ENCODE data around the gene ILF2.
"Not testable (repeated sequence)": the region's sequence is repeated elsewhere in the genome, so short reads cannot be mapped to it uniquely, and the experiment has no call there.

The ILF2 gene

GRCh38 chr1:153649137-153649862 is 21.5 kb downstream of the ILF2 start:
- no peak for DNase-seq (ENCODE audit: low read depth)

DNA sequence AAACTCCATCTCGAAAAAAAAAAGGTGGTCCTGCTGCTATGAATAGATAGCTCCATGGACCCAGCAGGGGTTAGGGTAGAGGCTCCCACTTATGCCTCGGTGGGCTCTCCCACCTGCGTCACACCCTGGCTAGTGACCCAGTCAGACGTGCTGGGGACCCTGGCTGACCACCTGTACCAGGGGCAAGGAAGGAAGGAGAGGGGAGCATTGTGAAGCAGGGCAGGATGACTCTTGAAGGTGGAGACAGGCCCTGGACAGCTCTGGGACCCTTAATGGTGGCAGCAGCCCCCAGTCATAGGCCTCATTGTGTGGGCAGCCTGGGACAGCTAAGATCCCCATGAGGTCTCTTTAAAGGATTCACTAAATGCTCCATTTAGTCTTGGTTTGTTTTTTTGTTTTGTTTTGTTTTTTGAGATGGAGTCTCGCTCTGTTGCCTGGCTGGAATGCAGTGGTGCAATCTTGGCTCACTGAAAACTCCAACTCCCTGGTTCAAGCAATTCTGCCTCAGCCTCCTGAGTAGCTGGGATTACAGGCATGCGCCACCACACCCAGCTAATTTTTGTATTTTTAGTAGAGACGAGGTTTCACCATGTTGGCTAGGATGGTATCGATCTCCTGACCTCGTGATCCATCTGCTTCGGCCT is 22.7 kb downstream of the ILF2 start:
- no peak for DNase-seq (ENCODE audit: low read depth)

DNA sequence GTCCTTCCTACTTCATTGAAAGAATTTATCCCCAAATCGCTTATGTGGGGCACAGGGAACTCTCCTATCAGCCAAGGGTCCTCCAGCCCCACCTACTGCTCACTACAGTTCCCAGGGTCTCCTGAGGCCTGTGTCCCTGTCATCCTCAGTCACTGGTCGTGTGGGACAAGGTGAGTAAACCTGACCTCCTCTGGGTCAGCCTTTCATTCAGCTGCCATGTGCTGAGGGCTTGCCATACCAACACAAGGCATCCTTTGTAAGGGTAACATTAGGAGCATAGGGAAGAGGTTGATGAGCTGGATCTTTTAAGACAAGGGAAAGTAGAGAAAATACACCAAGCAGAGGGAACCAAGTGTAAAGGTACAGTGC is 23.5 kb downstream of the ILF2 start:
- no peak for DNase-seq (ENCODE audit: low read depth)

DNA sequence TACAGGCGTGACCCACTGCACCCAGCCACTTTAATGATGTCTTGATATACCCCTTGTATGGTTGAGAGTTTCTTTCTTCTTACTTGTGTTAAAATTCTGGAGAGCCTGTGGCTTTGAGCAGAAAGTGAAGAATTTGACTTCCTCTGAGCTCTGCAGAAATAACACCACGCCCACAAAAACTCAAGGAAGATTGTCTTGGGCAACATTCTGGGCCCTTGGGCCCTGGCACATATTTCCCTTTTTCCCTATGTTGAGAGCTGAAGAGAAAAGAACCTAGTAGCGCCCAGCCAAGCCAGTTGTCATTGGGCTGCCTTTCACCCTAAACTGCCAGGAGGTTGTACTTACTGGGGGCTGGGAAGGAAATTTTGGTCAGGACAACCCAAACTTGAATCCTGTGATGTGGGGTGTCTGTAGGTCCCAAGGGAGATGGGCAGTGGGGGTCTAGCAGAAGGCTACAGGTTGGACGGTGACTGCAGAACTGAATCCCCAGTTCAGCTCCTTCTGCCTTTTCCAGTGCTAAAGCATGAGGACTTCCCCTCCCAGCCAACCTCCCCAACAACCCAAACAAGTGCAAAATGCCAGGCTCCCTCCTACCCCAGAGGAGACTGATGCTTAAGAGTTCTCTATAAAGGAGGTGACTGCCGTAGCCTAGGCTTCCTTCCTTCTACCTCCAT is 24.0 kb downstream of the ILF2 start:
- no peak for DNase-seq (ENCODE audit: low read depth)

DNA sequence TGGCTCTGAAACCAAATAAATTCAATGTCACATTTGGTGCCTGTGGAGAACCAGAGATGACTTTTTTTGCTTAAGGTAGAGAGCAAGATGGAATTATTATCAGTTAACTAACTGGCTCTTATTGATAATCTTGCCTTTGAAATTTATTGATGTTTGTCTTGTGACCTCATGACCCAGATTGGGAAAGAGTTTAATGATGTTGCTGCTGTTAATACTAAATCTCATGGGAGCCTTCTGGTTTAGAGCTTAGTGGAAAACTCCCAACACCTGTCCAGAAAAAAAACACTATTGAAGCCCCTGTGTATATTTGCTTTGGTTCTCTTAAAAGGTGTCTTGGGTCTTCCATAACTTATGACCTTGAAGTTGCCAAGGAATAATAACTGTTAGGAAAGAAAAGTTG is 27.0 kb downstream of the ILF2 start:
- no peak for DNase-seq (ENCODE audit: low read depth)

- no peak for DNase-seq (ENCODE audit: low read depth)
These were observed 27.7 kb downstream of the ILF2 start for GRCh38 chr1:153643100-153643499.

GRCh38 chr1:153642161-153642560 is 28.6 kb downstream of the ILF2 start:
- no peak for DNase-seq (ENCODE audit: low read depth)

GRCh38 chr1:153640861-153641260 is 29.9 kb downstream of the ILF2 start:
- DNase-seq (ENCODE audit: low read depth) = no peak

- DNase-seq (ENCODE audit: low read depth) = not testable (repeated sequence)
These were observed 30.6 kb downstream of the ILF2 start for GRCh38 chr1:153640213-153640612.

- DNase-seq (ENCODE audit: low read depth) = no peak
These were observed 31.5 kb downstream of the ILF2 start for GRCh38 chr1:153639280-153639679.

GRCh38 chr1:153638261-153638660 is 32.5 kb downstream of the ILF2 start:
- no peak for DNase-seq (ENCODE audit: low read depth)

DNA sequence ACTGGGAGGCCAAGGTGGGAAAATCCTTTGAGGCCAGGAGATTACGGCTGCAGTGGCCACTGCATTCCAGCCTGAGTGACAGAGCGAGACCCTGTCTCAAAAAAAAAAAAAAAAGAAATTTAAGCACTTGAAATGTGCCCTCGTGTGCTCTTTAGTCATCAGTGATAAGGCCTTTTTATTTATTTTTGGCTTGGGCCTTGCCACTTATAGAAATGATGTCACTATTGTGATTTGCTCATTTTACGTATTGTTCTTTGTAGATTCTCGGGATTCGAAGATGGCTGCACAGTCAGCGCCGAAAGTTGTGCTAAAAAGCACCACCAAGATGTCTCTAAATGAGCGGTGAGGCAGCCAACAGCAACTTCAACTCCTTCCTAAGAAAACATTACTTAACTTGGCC is 34.5 kb downstream of the ILF2 start:
- DNase-seq (ENCODE audit: low read depth) = no peak

- DNase-seq (ENCODE audit: low read depth) = no peak
These were observed 34.9 kb downstream of the ILF2 start for GRCh38 chr1:153635872-153636271.

DNA sequence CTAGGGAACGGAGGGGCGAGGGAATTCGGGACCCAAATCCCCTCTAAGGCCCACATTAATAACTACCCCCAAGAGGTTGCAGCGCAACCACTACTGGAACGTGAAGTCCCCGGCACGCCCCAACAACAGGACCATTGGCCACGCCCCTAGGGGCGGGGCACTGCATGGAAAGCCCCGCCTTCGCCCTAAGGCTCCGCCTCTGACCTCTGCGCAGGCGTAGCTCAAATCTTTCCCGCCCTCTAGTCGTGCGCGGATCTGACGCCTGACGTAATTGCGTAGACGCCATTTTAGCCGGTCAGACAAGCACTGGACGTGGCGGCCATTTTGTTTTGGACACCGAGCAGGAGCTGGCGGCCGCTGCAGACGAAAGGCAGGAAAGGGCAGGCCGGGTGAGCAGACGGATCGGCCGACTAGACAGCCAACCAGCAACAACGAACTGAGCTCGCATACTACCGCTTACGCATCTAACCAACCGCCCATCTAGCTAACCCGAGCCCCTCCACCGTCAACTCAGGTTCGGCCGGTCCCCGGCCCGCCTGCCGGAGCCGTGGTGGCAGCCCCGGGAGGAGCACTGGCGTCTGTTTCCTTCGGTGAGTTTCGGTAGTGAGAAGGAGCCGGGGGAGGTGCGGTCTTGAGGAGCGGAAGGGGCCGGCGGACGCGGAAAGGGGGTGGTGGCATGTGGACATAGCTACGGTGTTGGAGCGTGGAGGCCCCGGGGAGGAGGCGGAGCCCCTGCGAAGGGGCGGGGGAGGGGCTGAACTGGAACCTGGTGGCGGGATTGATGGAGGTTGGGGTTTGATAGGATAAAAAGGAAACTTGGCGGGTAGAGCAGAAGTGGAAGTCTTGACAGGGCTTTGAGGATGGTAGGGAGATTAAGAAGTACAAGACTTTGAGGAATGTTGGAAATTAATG is 36.8 kb downstream of the ILF2 start, which contains the start of gene CHTOP:
TSS of gene CHTOP (plus strand) at position 313 of the 912 bp plus-strand sequence. CDS start 2,523 bp downstream, outside the sequence.
- peak; percentile 96 for DNase-seq (ENCODE audit: low read depth)

GRCh38 chr1:153633161-153633753 is 37.5 kb downstream of the ILF2 start:
- no peak for DNase-seq (ENCODE audit: low read depth)

DNA sequence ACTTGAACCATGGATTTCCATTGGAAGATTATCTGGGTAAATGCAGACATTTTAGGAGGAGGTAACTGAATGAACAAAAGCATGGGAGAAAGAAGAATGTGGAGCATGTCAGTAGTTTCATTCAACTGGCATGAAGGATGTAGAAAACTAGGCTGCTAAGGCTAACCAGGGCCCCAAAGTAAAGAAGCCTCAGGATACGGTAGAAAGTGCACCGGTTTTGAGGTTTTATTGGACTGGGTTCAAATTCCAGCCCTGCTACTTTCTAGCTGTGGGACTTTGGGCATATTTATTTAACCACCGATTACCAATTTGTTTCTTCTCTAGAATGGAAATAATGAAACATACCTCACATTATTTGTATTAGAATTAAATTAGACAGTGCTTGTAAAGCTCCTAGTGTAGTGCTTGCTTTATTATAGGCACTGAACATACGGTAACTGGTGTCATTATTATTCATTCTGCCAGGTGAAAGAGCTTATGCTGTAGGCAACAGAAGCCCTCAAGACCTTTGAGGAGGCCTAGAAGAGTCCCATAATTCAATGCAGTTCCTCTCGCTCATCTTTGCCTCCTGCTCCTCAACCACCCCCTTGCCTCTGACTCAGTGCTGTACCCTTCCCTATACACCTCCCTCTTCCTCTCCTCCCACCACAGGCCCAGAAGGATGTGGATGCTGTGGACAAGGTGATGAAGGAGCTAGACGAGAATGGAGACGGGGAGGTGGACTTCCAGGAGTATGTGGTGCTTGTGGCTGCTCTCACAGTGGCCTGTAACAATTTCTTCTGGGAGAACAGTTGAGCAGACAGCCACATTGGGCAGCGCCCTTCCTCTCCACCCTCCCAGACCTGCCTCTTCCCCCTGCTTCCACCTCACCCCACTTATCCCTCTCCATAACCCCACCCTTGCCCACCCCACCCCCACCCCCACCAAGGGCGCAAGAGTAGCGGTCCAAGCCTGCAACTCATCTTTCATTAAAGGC is 39.5 kb downstream of the ILF2 start:
- no peak for DNase-seq (ENCODE audit: low read depth)

DNA sequence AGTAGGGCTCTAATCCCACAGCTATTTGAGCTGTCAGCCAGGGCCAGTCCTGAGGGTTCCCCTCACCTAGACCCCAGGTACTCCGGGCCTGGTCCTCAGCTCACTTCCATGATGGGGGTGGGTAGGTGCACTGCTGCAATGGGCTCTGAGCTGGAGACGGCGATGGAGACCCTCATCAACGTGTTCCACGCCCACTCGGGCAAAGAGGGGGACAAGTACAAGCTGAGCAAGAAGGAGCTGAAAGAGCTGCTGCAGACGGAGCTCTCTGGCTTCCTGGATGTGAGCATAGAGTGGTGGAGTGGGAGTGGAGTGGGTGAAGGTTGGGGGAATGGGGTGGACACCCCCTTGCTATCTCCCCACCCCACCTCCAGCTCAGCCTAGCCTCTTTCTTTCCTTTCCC is 40.4 kb downstream of the ILF2 start:
- DNase-seq (ENCODE audit: low read depth) = no peak

DNA sequence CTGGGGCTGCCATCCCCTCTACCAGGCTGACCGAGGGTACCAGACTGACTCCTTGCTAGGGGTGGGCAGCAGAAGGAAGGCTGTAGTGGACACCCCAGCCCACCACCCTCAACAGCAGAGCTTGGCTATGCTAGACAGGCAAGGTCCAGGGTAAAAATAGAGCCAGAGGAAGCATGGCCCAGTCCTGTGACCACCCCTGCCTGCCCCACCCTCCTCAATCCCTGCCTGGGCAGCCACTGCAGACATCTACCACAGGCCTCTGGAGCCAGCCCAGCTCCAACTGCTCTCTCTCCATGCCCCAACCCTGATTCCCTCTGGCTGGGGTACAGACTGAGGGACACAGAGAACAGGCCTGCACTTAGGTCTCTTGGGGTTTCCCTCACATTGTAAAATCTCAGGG is 40.8 kb downstream of the ILF2 start:
- DNase-seq (ENCODE audit: low read depth) = no peak

DNA sequence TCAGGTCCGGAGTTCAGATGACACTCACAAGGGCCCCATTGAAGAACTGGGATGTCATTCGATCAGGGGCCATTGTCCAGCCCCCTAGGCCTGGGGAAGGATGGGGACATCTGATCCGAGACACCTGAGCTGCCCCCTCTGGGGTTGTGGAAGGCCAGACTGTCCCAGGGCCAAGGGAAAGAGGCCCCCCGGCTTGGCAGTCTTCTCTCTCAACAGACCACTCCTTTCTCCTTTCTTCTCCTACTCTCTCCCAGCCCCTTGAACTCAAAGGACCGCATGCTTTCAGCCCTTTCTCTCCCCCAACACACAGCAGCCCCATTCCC is 41.5 kb downstream of the ILF2 start:
- DNase-seq (ENCODE audit: low read depth) = no peak

DNA sequence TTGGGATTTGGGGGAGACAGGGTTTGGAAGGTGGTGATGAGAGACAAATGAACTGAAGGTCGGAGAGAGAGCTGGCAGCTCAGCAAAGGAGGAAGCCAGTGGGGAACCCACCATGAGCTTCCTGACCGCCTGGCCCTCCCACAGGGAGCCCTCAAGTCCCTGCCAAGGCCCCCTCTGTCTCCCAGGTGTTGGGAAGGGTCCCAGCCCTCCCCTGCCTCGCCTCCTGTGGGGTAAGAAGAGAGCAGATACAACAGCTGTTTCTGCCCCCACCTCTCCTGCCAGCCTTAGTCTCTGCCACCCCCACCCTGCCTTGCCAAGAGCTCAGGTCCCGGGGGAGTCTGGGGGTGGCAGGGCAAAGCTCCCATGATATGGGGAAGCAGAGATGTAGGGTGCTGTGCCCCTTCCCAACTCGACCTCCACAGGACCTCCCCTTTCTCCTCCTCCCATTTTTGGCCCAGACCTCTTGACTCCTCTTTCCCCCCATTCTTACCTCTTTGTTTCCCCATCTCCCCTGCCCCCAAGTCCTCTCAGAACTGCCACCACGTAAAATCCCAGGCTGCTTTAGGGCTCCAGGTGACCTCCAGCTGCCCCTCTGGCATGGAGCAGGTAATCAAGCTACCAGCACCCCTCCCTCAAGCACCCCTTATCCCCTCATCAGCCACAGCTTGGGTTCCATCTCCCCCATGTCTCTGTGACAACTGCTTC is 42.0 kb downstream of the ILF2 start:
- DNase-seq (ENCODE audit: low read depth) = no peak
